ENCODE data around the gene CRYBG2. TPM values are rescaled to one million over a fixed set of nuclear protein-coding genes. Genes with fewer than 3 reads are reported as not detected.

Gene CRYBG2
- total and polyA plus RNA-seq, 10 of the 15 experiments (the other 5 are each of a cell fraction or from before 2014, with no cell fraction given): 0.03 to 1.2 (median 0.11) TPM; not detected in 4

DNA sequence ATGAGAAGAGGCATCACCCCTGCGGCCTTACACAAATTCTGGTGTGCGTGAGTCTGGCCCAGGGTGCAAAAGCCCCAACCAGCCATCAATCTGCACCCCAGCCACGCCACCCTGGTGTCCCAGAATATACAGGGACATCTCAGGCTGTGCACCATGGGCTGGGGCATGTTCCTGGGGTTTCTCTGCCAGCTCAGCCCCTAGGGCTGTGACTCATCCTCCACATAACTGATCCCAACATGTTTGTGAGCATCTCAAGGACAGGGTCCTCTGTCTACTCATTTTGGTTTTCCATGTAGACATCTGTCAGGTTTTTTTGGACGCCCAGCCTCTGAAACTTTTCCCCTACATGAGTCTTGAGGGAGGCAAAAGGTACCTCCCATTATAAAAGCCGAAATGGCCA is 18.1 kb upstream of the CRYBG2 start:
- POLR2A ChIA-PET: no interaction called here
- intact Hi-C loops (cut with micrococcal nuclease; ENCODE audit: unreplicated experiment): no loop called here
- H3K36me3 ChIP-seq (ENCODE audit: control insufficient read depth in 2 of 2, insufficient read depth in 2 of 2, low read length in 1 of 2): no peaks in the 10 kb centered on the region
- FAIRE-seq: no peak
- 21% methylated on average over 5 of the region's 5 CpGs for WGBS (ENCODE audit: insufficient coverage, insufficient replicate concordance, low lambda C conversion rate, missing lambda C conversion rate)
- SMC1A ChIA-PET (ENCODE audit: uncharacterized antibody, unreplicated experiment): no interaction called here
- H3K9ac ChIP-seq (ENCODE audit: control insufficient read depth, insufficient read depth, low read length): no peak overlapping the region
- no peaks in the 10 kb centered on the region for H4K20me1 ChIP-seq (ENCODE audit: control insufficient read depth, insufficient read depth)
- no peak for DNase-seq (ENCODE audit: low read depth, low spot score)
- no peak overlapping the region for H3K4me3 ChIP-seq
- CTCF ChIA-PET: interaction anchor here (5.0 kb wide), 1 partner anchor 9 kb away, joined by 40 read pairs; no protein-coding TSS in a partner anchor
- no peak overlapping the region for H3K4me2 ChIP-seq (ENCODE audit: control insufficient read depth, insufficient read depth)
- ATAC-seq: no peak
- H2AFZ ChIP-seq (ENCODE audit: control insufficient read depth, low read depth, low read length): no peak overlapping the region
- no peaks in the 10 kb centered on the region; the same call in 2 of the 3 replicates for H3K9me3 ChIP-seq (replicated peaks; ENCODE audit: control insufficient read depth, insufficient read depth, low read length)
- H3K4me1 ChIP-seq (ENCODE audit: control insufficient read depth, insufficient read depth, low read length): 0 out of 2 replicates have a peak, but pooled peaks cover 7% of the 10 kb centered on the region
- RAD21 ChIA-PET (ENCODE audit: unreplicated experiment): no interaction called here
- H3K27me3 ChIP-seq (replicated peaks in 1 of 2; ENCODE audit: control insufficient read depth in 2 of 2, insufficient read depth in 2 of 2, low read length in 1 of 2): no peaks in the 10 kb centered on the region
- TF ChIP-seq SMAD5 (IDR thresholded peaks at IDR 0.05; ENCODE audit: low read depth) (no peak), NFIC (IDR thresholded peaks at IDR 0.05; ENCODE audit: low read depth, low read length) (no peak), BMI1 (IDR thresholded peaks at IDR 0.05; ENCODE audit: borderline replicate concordance) (no peak), MAX (IDR thresholded peaks at IDR 0.05; ENCODE audit: low read depth, low read length) (no peak), E4F1 (IDR thresholded peaks at IDR 0.05; ENCODE audit: borderline replicate concordance, partially characterized antibody) (no peak), ZBED1 (IDR thresholded peaks at IDR 0.05; ENCODE audit: borderline replicate concordance) (no peak), NRF1 (conservative IDR thresholded peaks at IDR 0.05; ENCODE audit: low read depth, low read length) (no peak), ZNF274 (IDR thresholded peaks at IDR 0.05; ENCODE audit: insufficient read depth, insufficient read length) (no peak), RBBP5 (conservative IDR thresholded peaks at IDR 0.05) (no peak), DPF2 (IDR thresholded peaks at IDR 0.05) (no peak), FOS (IDR thresholded peaks at IDR 0.05; ENCODE audit: borderline replicate concordance, extremely low read depth, insufficient read length) (no peak), EP300 (IDR thresholded peaks at IDR 0.05; ENCODE audit: borderline replicate concordance in 1 of 2, control insufficient read depth in 1 of 2, low read depth in 2 of 2, low read length in 2 of 2) (no peak), HDAC2 (IDR thresholded peaks at IDR 0.05) (no peak), TCF3 (IDR thresholded peaks at IDR 0.05; ENCODE audit: borderline replicate concordance, insufficient read depth, low read depth, low read length) (no peak), IRF4 (IDR thresholded peaks at IDR 0.05; ENCODE audit: low read depth, low read length) (no peak), TARDBP (IDR thresholded peaks at IDR 0.05; ENCODE audit: borderline replicate concordance) (no peak)
- TF ChIP-seq, protein P1, sequence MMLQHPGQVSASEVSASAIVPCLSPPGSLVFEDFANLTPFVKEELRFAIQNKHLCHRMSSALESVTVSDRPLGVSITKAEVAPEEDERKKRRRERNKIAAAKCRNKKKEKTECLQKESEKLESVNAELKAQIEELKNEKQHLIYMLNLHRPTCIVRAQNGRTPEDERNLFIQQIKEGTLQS (IDR thresholded peaks at IDR 0.05; ENCODE audit: borderline replicate concordance, extremely low read depth, low read depth, low read length): no peak
- TF ChIP-seq, protein P2, sequence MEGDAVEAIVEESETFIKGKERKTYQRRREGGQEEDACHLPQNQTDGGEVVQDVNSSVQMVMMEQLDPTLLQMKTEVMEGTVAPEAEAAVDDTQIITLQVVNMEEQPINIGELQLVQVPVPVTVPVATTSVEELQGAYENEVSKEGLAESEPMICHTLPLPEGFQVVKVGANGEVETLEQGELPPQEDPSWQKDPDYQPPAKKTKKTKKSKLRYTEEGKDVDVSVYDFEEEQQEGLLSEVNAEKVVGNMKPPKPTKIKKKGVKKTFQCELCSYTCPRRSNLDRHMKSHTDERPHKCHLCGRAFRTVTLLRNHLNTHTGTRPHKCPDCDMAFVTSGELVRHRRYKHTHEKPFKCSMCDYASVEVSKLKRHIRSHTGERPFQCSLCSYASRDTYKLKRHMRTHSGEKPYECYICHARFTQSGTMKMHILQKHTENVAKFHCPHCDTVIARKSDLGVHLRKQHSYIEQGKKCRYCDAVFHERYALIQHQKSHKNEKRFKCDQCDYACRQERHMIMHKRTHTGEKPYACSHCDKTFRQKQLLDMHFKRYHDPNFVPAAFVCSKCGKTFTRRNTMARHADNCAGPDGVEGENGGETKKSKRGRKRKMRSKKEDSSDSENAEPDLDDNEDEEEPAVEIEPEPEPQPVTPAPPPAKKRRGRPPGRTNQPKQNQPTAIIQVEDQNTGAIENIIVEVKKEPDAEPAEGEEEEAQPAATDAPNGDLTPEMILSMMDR (IDR thresholded peaks at IDR 0.05 in 2 of 3, conservative IDR thresholded peaks at IDR 0.05 in 1 of 3; ENCODE audit: control insufficient read depth in 2 of 3, extremely low read depth in 1 of 3, insufficient read depth in 1 of 3, low read depth in 3 of 3, low read length in 3 of 3): no peak
- no TSS peak for BruUV-seq (replicated peaks)
- no peak overlapping the region for H3K27ac ChIP-seq (ENCODE audit: control insufficient read depth, insufficient read depth)
- no peaks in the 10 kb centered on the region for H3K79me2 ChIP-seq (ENCODE audit: control insufficient read depth, insufficient read depth, low read length)
- in situ Hi-C loops (cut with MboI): no loop called here

Data from GM12878 (cell line).